GM18526 (cell line): ENCODE data around the gene DLG2.

Source experiments
- POLR2A ChIP-seq: IDR thresholded peaks from 3 replicates; pipeline ENCODE4 v1.6.1; 2011; ENCODE audit not compliant: insufficient read length; ENCODE audit errors: extremely low read depth

Gene DLG2

GRCh38 chr11:84295815-84296214 is 1331.3 kb downstream of the DLG2 start:
- no peak for TF ChIP-seq POLR2A

- no peak for TF ChIP-seq POLR2A
Observed at GRCh38 chr11:84292955-84293354, 1334.2 kb downstream of the DLG2 start.

- no peak for TF ChIP-seq POLR2A
Observed at GRCh38 chr11:84292006-84292405, 1335.1 kb downstream of the DLG2 start.

GRCh38 chr11:84290647-84291046 is 1336.5 kb downstream of the DLG2 start:
- TF ChIP-seq POLR2A, result no peak

- TF ChIP-seq POLR2A, result no peak
Observed at GRCh38 chr11:84289381-84289906, 1337.7 kb downstream of the DLG2 start.

- TF ChIP-seq POLR2A, result no peak
Observed at GRCh38 chr11:84273541-84273940, 1353.6 kb downstream of the DLG2 start.

- no peak for TF ChIP-seq POLR2A
Observed at GRCh38 chr11:84270466-84270865, 1356.7 kb downstream of the DLG2 start.

- no peak for TF ChIP-seq POLR2A
Observed at GRCh38 chr11:84264066-84264465, 1363.1 kb downstream of the DLG2 start.

GRCh38 chr11:84261707-84262106 is 1365.4 kb downstream of the DLG2 start:
- no peak for TF ChIP-seq POLR2A

GRCh38 chr11:84260862-84261261 is 1366.3 kb downstream of the DLG2 start:
- no peak for TF ChIP-seq POLR2A

- no peak for TF ChIP-seq POLR2A
Observed at GRCh38 chr11:84256618-84257017, 1370.5 kb downstream of the DLG2 start.

- no peak for TF ChIP-seq POLR2A
Observed at GRCh38 chr11:84255483-84255882, 1371.7 kb downstream of the DLG2 start.

GRCh38 chr11:84250834-84251613 is 1376.1 kb downstream of the DLG2 start:
- TF ChIP-seq POLR2A, result no peak

- no peak for TF ChIP-seq POLR2A
Observed at GRCh38 chr11:84249344-84250135, 1377.6 kb downstream of the DLG2 start.

GRCh38 chr11:84247926-84248325 is 1379.2 kb downstream of the DLG2 start:
- no peak for TF ChIP-seq POLR2A

- TF ChIP-seq POLR2A, result no peak
Observed at GRCh38 chr11:84247129-84247528, 1380.0 kb downstream of the DLG2 start.
